Thoracic aorta (tissue), 2 donors: ENCODE data around the gene LIG3. TPM values are rescaled to one million over a fixed set of nuclear protein-coding genes. Genes with fewer than 3 reads are reported as not detected.

ENCODE experiments used
- ATAC-seq: fragments of 150-250 bp; one replicate; pipeline ENCODE4 v1.8.0; 2017; ENCODE audit warnings: low read depth; ENCODE audit not compliant: insufficient number of reproducible peaks, low FRiP score
- DNase-seq: peaks from one replicate; pipeline ENCODE4 v3.0.0-alpha.2; 2020; ENCODE audit warnings: low spot score
- H3K27ac ChIP-seq, 2 donors: fragments of 200-600 bp; sonication (generic); 1 replicate in 1 of 2; 2 replicates in 1 of 2; pipeline ENCODE4 v1.5.1; 2016; ENCODE audit warnings: mild to moderate bottlenecking in 2 of 2, moderate library complexity in 2 of 2
- H3K27me3 ChIP-seq: fragments of 200-600 bp; sonication (generic); replicated peaks from 2 replicates; pipeline ENCODE4 v1.6.0; 2016; ENCODE audit warnings: mild to moderate bottlenecking; ENCODE audit not compliant: insufficient read depth
- H3K36me3 ChIP-seq: fragments of 200-600 bp; sonication (generic); one replicate; pipeline ENCODE4 v1.5.1; 2016
- H3K4me1 ChIP-seq, 2 donors: fragments of 200-600 bp; sonication (generic); 1 replicate in 1 of 2; 2 replicates in 1 of 2; pipeline versions ENCODE4 v1.5.1 to v1.6.0; 2016; ENCODE audit warnings: low read depth in 2 of 2, mild to moderate bottlenecking in 1 of 2; ENCODE audit not compliant: control insufficient read depth in 1 of 2
- H3K4me3 ChIP-seq: fragments of 200-600 bp; sonication (generic); 2 replicates; pipeline ENCODE4 v1.5.1; 2016; ENCODE audit warnings: mild to moderate bottlenecking
- H3K9me3 ChIP-seq: fragments of 200-600 bp; sonication (generic); 2 replicates; pipeline ENCODE4 v1.5.1; 2016
- total RNA-seq, 2 donors: library from RNA; depleted of rRNA; stranded (reverse); fragments of >200 nt; gene quantifications; one replicate each; pipeline versions ENCODE4 v1.1.0 to v1.2.3, GENCODE V29; 2016
- TF ChIP-seq, protein P1 (sequence below): fragments of 200-600 bp; sonication (generic); IDR thresholded peaks from one replicate; pipeline ENCODE4 v1.5.1; 2019; ENCODE audit warnings: antibody characterized with exemption

LIG3 gene
- total RNA-seq, 2 donors from 2014 or later, result 42.8 to 52.0 TPM

DNA sequence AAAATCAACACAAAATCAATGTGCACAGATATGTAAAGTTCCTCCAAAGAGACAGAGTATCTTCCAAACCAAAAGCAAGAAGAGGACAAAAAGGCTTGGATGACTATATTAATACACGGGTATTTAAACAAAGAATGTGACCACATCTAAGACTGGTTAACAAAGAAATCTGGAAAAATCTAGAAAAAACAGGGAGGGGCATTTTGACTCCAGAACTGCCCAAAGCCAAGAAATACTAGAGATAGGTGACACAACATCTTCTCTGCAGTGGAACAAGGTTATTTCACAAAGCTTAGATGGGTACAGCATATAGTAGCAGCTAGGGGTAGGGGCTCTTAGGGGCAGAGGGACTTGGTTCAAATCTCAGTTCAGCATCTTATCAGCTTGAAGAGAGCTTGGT, 72.9 kb downstream of the LIG3 start:
- no peaks in the 10 kb centered on the region for H3K36me3 ChIP-seq
- peaks cover 0 to 12% of the 10 kb centered on the region in 2 donors for H3K4me1 ChIP-seq
- DNase-seq, result no peak
- H3K4me3 ChIP-seq, result no peak overlapping the region
- no peaks in the 10 kb centered on the region for H3K27me3 ChIP-seq
- no peaks in the 10 kb centered on the region for H3K9me3 ChIP-seq
- TF ChIP-seq, protein P1, sequence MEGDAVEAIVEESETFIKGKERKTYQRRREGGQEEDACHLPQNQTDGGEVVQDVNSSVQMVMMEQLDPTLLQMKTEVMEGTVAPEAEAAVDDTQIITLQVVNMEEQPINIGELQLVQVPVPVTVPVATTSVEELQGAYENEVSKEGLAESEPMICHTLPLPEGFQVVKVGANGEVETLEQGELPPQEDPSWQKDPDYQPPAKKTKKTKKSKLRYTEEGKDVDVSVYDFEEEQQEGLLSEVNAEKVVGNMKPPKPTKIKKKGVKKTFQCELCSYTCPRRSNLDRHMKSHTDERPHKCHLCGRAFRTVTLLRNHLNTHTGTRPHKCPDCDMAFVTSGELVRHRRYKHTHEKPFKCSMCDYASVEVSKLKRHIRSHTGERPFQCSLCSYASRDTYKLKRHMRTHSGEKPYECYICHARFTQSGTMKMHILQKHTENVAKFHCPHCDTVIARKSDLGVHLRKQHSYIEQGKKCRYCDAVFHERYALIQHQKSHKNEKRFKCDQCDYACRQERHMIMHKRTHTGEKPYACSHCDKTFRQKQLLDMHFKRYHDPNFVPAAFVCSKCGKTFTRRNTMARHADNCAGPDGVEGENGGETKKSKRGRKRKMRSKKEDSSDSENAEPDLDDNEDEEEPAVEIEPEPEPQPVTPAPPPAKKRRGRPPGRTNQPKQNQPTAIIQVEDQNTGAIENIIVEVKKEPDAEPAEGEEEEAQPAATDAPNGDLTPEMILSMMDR, result no peak
- ATAC-seq, result no peak
- no peak overlapping the region for H3K27ac ChIP-seq

DNA sequence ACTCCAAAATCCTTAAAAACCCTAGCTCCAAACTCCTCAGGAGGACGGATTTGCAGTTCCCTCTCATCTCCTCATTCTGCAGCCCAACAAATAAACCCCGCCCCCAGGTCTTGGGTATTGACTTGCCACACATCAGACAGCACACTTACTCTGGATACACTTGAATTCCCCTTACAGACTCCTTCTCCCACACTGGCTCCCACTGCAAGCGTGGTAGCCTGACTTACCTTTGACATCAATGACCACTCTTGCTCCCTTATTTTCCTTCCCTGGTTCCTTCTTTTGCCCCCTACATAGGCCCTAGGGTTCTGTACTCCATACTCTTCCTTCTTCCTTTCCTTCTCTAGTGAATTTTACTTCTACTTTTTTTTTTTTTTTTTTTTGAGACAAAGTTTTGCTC, 75.7 kb downstream of the LIG3 start:
- ATAC-seq, result no peak
- H3K36me3 ChIP-seq, result no peaks in the 10 kb centered on the region
- peaks cover 0 to 12% of the 10 kb centered on the region in 2 donors for H3K4me1 ChIP-seq
- H3K9me3 ChIP-seq, result no peaks in the 10 kb centered on the region
- H3K27me3 ChIP-seq, result no peaks in the 10 kb centered on the region
- H3K4me3 ChIP-seq, result no peak overlapping the region
- TF ChIP-seq, protein P1, result no peak
- no peak overlapping the region for H3K27ac ChIP-seq
- DNase-seq, result no peak

DNA sequence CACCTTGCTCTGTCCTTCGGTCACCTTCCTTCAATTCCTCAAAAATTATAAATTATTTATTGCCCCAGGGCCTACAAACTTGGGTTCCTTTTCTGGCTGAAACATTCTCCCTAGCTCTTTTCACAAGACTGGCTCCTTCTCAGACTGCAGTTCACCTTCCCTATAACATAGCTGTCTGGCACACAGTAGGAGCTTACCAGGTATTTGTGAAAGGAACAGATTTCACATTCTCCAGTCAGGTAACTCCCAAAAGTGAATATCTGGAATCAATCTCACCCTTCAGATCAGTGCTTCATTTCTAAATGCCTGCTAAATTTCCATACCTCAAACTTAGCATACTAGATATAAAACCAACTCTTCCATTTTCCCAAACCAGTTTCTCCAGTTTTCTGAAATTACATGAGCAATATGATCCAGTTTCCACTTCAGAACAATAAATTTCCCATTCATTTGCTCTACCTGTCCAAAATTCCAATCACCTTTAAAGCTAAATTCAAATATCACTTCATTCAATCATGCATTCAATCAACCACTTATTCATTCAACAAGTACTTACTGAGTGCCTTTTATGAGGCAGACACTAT, 77.1 kb downstream of the LIG3 start:
- Histone ChIP-seq H3K4me1 (peaks cover 0 to 6% of the 10 kb centered on the region in 2 donors), H3K4me3 (no peak overlapping the region), H3K9me3 (no peaks in the 10 kb centered on the region), H3K27ac (no peak overlapping the region), H3K36me3 (no peaks in the 10 kb centered on the region), H3K27me3 (no peaks in the 10 kb centered on the region)
- TF ChIP-seq, protein P1, result no peak
- DNase-seq (no peak), ATAC-seq (no peak)

Other genes starting within 250 kb of the LIG3 start
- 1 to 10 TPM; 1.1 to 4.9 TPM for gene CCT6B, start 19.1 kb upstream of the LIG3 start, total RNA-seq
- 10 to 100 TPM in 1 of 2 donors, 1 to 10 TPM in 1; 5.1 to 20.1 TPM for gene ZNF830, start 19.0 kb upstream of the LIG3 start, total RNA-seq
- 10 to 100 TPM; 22.0 to 30.9 TPM for gene RFFL, start 83.2 kb downstream of the LIG3 start, total RNA-seq
- gene RAD51D, start 139.3 kb downstream of the LIG3 start, total RNA-seq, result 10 to 100 TPM in 1 of 2 donors, 1 to 10 TPM in 1; 6.5 to 25.1 TPM
- not detected for gene FNDC8, start 141.1 kb downstream of the LIG3 start, total RNA-seq
- 10 to 100 TPM in 1 of 2 donors, 1 to 10 TPM in 1; 8.1 to 10.7 TPM for gene NLE1, start 161.8 kb downstream of the LIG3 start, total RNA-seq
- gene UNC45B, start 167.3 kb downstream of the LIG3 start, total RNA-seq, result not detected
- gene SLC35G3, start 213.9 kb downstream of the LIG3 start, total RNA-seq, result not detected